K562 (cell line): ENCODE measurements around the gene PRDX1. TPM values are rescaled to one million over a fixed set of nuclear protein-coding genes. Genes with fewer than 3 reads are reported as not detected.

Experiments
- ADNP ChIP-seq: fragments of 200-800 bp; sonication (Bioruptor generic); IDR thresholded peaks from 2 replicates; pipeline ENCODE4 v1.6.1; 2016; ENCODE audit warnings: missing genetic modification characterization, missing compliant biosample characterization
- CHD7 ChIP-seq: fragments of 200-600 bp; sonication (generic); IDR thresholded peaks from one replicate; pipeline ENCODE4 v1.6.1; 2012; ENCODE audit warnings: mild to moderate bottlenecking, low read depth, low read length, inconsistent platforms
- HINFP ChIP-seq: fragments of 450-650 bp; conservative IDR thresholded peaks from 2 replicates; pipeline ENCODE4 v1.6.1; 2016; ENCODE audit warnings: missing genetic modification characterization, low read depth, mild to moderate bottlenecking, control low read depth, missing compliant biosample characterization
- MEF2A ChIP-seq: IDR thresholded peaks from 2 replicates; pipeline ENCODE4 v1.6.1; 2011; ENCODE audit warnings: low read depth, mild to moderate bottlenecking, low read length, moderate library complexity; ENCODE audit not compliant: control insufficient read depth
- MNT ChIP-seq, 2 experiments: fragments of 450-650 bp; conservative IDR thresholded peaks; 2 replicates each; pipeline ENCODE4 v1.6.1; 2017; ENCODE audit warnings: mild to moderate bottlenecking in 2 of 2, moderate library complexity in 2 of 2
- PHB2 ChIP-seq: fragments of 450-650 bp; IDR thresholded peaks from 2 replicates; pipeline ENCODE4 v1.6.1; 2017; ENCODE audit warnings: low read depth
- POLR2AphosphoS5 ChIP-seq: IDR thresholded peaks from 2 replicates; pipeline ENCODE4 v1.6.1; 2011; ENCODE audit warnings: mild to moderate bottlenecking, low read depth, low read length, moderate library complexity; ENCODE audit not compliant: control insufficient read depth, insufficient read depth
- polyA plus RNA-seq, 8 experiments: library from polyadenylated mRNA; depleted of rRNA in 4 of 8; stranded (reverse) in 5 of 8; unstranded in 3 of 8; fragments of >200 nt; fragmentation: Nextera tagmentation in 2 of 8; fragmentation: Illumina TruSeq in 1 of 8; extraction: Ambion mirVana in 2 of 8; extraction: Trizol in 1 of 8; gene quantifications; 2 replicates each; pipeline versions ENCODE4 v1.2.1 to v1.2.3, GENCODE V29; 2011 to 2014; ENCODE audit warnings: inconsistent platforms in 1 of 8, missing spikeins in 1 of 8
- total RNA-seq, 7 experiments: library from RNA; depleted of rRNA in 6 of 7; stranded (reverse); fragments of >200 nt in 6 of 7; fragmentation: Illumina TruSeq in 2 of 7; extraction: Trizol in 2 of 7; gene quantifications; 2 replicates each; pipeline versions ENCODE4 v1.2.1 to v1.2.3, GENCODE V29; 2011 to 2021; ENCODE audit warnings: low replicate concordance in 1 of 7

Gene PRDX1
- total and polyA plus RNA-seq, 9 of the 15 experiments (the other 6 are each of a cell fraction or from before 2014, with no cell fraction given) = 748 to 2,388 (median 1,045) TPM

GRCh38 chr1:45550401-45551351, 29.0 kb upstream of the PRDX1 start, which contains the start of gene AKR1A1 (continued):
- TF ChIP-seq HINFP (tag) = peak; percentile 70
- no peak; the same call in 1 of the 2 replicates for TF ChIP-seq ADNP (tag)
- no peak for TF ChIP-seq MEF2A
- TF ChIP-seq PHB2 = no peak
- TF ChIP-seq POLR2AphosphoS5 = peak; percentile 81
- no peak for TF ChIP-seq CHD7
- peak; percentile 99 to 100 for TF ChIP-seq MNT (conservative IDR thresholded peaks at IDR 0.05)
